ENCODE results near the gene DLD.
"Not testable (repeated sequence)": the region's sequence is repeated elsewhere in the genome, so short reads cannot be mapped to it uniquely, and the experiment has no call there.

Gene DLD

GRCh38 chr7:107890962-107891635, at the start of gene DLD:
Gene DLD (plus strand): TSS chr7:107891183. CDS start chr7:107891251, 68 bp downstream.
- peak; percentile 95 for DNase-seq

- no peak for DNase-seq
Observed at GRCh38 chr7:107842213-107842612, 48.8 kb upstream of the DLD start.

- DNase-seq: no peak
Observed at GRCh38 chr7:107843184-107843583, 47.8 kb upstream of the DLD start.

GRCh38 chr7:107846324-107846723, 44.7 kb upstream of the DLD start:
- DNase-seq: peak; percentile 3

GRCh38 chr7:107847168-107847835, 43.7 kb upstream of the DLD start:
- DNase-seq: no peak

GRCh38 chr7:107847836-107848175, 43.2 kb upstream of the DLD start:
- DNase-seq: not testable (repeated sequence)

GRCh38 chr7:107848211-107848610, 42.8 kb upstream of the DLD start:
- not testable (repeated sequence) for DNase-seq

GRCh38 chr7:107850216-107850615, 40.8 kb upstream of the DLD start:
- DNase-seq: no peak

- no peak for DNase-seq
Observed at GRCh38 chr7:107850643-107851042, 40.3 kb upstream of the DLD start.

- no peak for DNase-seq
Observed at GRCh38 chr7:107854454-107854853, 36.5 kb upstream of the DLD start.

GRCh38 chr7:107854989-107855388, 36.0 kb upstream of the DLD start:
- no peak for DNase-seq

GRCh38 chr7:107856806-107857540, 34.0 kb upstream of the DLD start:
- DNase-seq: no peak

GRCh38 chr7:107857541-107857912, 33.5 kb upstream of the DLD start:
- no peak for DNase-seq

GRCh38 chr7:107858280-107858679, 32.7 kb upstream of the DLD start:
- DNase-seq: no peak

- no peak for DNase-seq
Observed at GRCh38 chr7:107860279-107860961, 30.6 kb upstream of the DLD start.

- DNase-seq: no peak
Observed at GRCh38 chr7:107860981-107861652, 29.9 kb upstream of the DLD start.

GRCh38 chr7:107865956-107866775, 24.8 kb upstream of the DLD start:
- DNase-seq: no peak

GRCh38 chr7:107867858-107868466, 23.0 kb upstream of the DLD start:
- no peak for DNase-seq

GRCh38 chr7:107870427-107871000, 20.5 kb upstream of the DLD start:
- DNase-seq: no peak

GRCh38 chr7:107874111-107874510, 16.9 kb upstream of the DLD start:
- no peak for DNase-seq

Data from midbrain (tissue), 1 donor.